HepG2 (cell line): ENCODE measurements around the gene PIBF1. TPM values are rescaled to one million over a fixed set of nuclear protein-coding genes. Genes with fewer than 3 reads are reported as not detected.

Source experiments
- AKAP8 ChIP-seq: sonication (generic); formaldehyde crosslinking; IDR thresholded peaks from 2 replicates; pipeline ENCODE4 v1.5.1; 2020; ENCODE audit warnings: mild to moderate bottlenecking, missing genetic modification reagents
- CAMTA2 ChIP-seq: sonication (generic); formaldehyde crosslinking; IDR thresholded peaks from 2 replicates; pipeline ENCODE4 v1.4.0; 2020; ENCODE audit warnings: mild to moderate bottlenecking, missing genetic modification reagents, borderline replicate concordance
- HMG20A ChIP-seq: IDR thresholded peaks from 2 replicates; pipeline ENCODE4 v1.6.1; 2016; ENCODE audit warnings: borderline replicate concordance
- HNF4A ChIP-seq: sonication (generic); formaldehyde crosslinking; IDR thresholded peaks from 2 replicates; pipeline ENCODE4 v1.4.0; 2020; ENCODE audit warnings: missing genetic modification reagents
- KDM1A ChIP-seq: IDR thresholded peaks from 2 replicates; pipeline ENCODE4 v1.6.1; 2016; ENCODE audit warnings: missing compliant biosample characterization
- KDM5B ChIP-seq: sonication (generic); formaldehyde crosslinking; IDR thresholded peaks from 2 replicates; pipeline ENCODE4 v1.4.0; 2020; ENCODE audit warnings: missing genetic modification reagents, mild to moderate bottlenecking, borderline replicate concordance
- MBNL3 ChIP-seq: fragments of 250-450 bp; sonication (Bioruptor Pico); conservative IDR thresholded peaks from 2 replicates; pipeline ENCODE4 v1.8.0; 2022; ENCODE audit warnings: mild to moderate bottlenecking, inconsistent platforms
- NBN ChIP-seq: fragments of 450-650 bp; conservative IDR thresholded peaks from 2 replicates; pipeline ENCODE4 v1.6.1; 2017
- PCBP1 ChIP-seq: fragments of 200-400 bp; formaldehyde crosslinking; IDR thresholded peaks from 2 replicates; pipeline ENCODE4 v1.6.1; 2017; ENCODE audit warnings: mild to moderate bottlenecking, low read depth, low read length, borderline replicate concordance
- PLRG1 ChIP-seq: fragments of 450-650 bp; conservative IDR thresholded peaks from 2 replicates; pipeline ENCODE4 v1.6.1; 2016
- PRPF4 ChIP-seq: fragments of 200-400 bp; formaldehyde crosslinking; IDR thresholded peaks from 2 replicates; pipeline ENCODE4 v1.6.1; 2016; ENCODE audit warnings: low read length, low read depth; ENCODE audit not compliant: poor library complexity, severe bottlenecking
- RARG ChIP-seq: sonication (generic); formaldehyde crosslinking; IDR thresholded peaks from 2 replicates; pipeline ENCODE4 v1.4.0; 2020; ENCODE audit warnings: low read depth, mild to moderate bottlenecking, missing genetic modification reagents
- SIN3B ChIP-seq: fragments of 150-350 bp; IDR thresholded peaks from 2 replicates; pipeline ENCODE4 v1.6.1; 2014; ENCODE audit warnings: low read length
- SKI ChIP-seq: fragments of 450-650 bp; IDR thresholded peaks from one replicate; pipeline ENCODE4 v1.6.1; 2018; ENCODE audit warnings: mild to moderate bottlenecking; ENCODE audit not compliant: partially characterized antibody
- STAG1 ChIP-seq: sonication (generic); formaldehyde crosslinking; IDR thresholded peaks from 2 replicates; pipeline ENCODE4 v1.4.0; 2020; ENCODE audit warnings: missing genetic modification reagents
- ZNF253 ChIP-seq: sonication (generic); formaldehyde crosslinking; IDR thresholded peaks from 2 replicates; pipeline ENCODE4 v1.8.0; 2022; ENCODE audit warnings: mild to moderate bottlenecking, missing genetic modification reagents, borderline replicate concordance
- ZNF343 ChIP-seq: sonication (generic); formaldehyde crosslinking; IDR thresholded peaks from 2 replicates; pipeline ENCODE4 v1.4.0; 2020; ENCODE audit warnings: mild to moderate bottlenecking, missing genetic modification reagents
- ZNF431 ChIP-seq: sonication (generic); formaldehyde crosslinking; IDR thresholded peaks from 2 replicates; pipeline ENCODE4 v1.9.0; 2022; ENCODE audit warnings: missing genetic modification reagents, low read depth, mild to moderate bottlenecking, borderline replicate concordance
- ZNF577 ChIP-seq: sonication (generic); formaldehyde crosslinking; IDR thresholded peaks from 2 replicates; pipeline ENCODE4 v1.4.0; 2020; ENCODE audit warnings: mild to moderate bottlenecking, low read depth, missing genetic modification reagents, borderline replicate concordance
- polyA plus RNA-seq, 8 experiments: library from polyadenylated mRNA; depleted of rRNA in 3 of 8; stranded (reverse) in 7 of 8; unstranded in 1 of 8; fragments of >200 nt; fragmentation: Illumina TruSeq in 4 of 8; extraction: Trizol in 4 of 8; gene quantifications; 2 replicates each; pipeline versions ENCODE4 v1.2.1 to v1.2.3, GENCODE V29; 2011 to 2016; ENCODE audit warnings: low read depth in 4 of 8, missing spikeins in 1 of 8, mixed read lengths in 1 of 8; ENCODE audit not compliant: insufficient read depth in 1 of 8
- total RNA-seq, 5 experiments: library from RNA; depleted of rRNA; stranded (reverse); fragments of >200 nt; fragmentation: Illumina TruSeq; extraction: Trizol; gene quantifications; 2 replicates each; pipeline ENCODE4 v1.2.3, GENCODE V29; 2016; ENCODE audit warnings: low read depth in 1 of 5
- TF ChIP-seq, protein P1 (sequence below): sonication (generic); formaldehyde crosslinking; IDR thresholded peaks from 2 replicates; pipeline ENCODE4 v1.4.0; 2020; ENCODE audit warnings: low read depth, mild to moderate bottlenecking, missing genetic modification reagents
- TF ChIP-seq, protein P2 (sequence below), 2 experiments: fragments of 450-650 bp in 1 of 2; sonication (generic) in 1 of 2; formaldehyde crosslinking in 1 of 2; IDR thresholded peaks; 2 replicates each; pipeline versions ENCODE4 v1.6.1 to v1.8.0; 2016 to 2022; ENCODE audit warnings: antibody characterized with exemption in 1 of 2, mild to moderate bottlenecking in 1 of 2, missing genetic modification reagents in 1 of 2

Gene PIBF1
- total and polyA plus RNA-seq, 2 of the 13 experiments (the other 11 are each of a cell fraction or from before 2014, with no cell fraction given) = 4.2 to 15.8 TPM

DNA sequence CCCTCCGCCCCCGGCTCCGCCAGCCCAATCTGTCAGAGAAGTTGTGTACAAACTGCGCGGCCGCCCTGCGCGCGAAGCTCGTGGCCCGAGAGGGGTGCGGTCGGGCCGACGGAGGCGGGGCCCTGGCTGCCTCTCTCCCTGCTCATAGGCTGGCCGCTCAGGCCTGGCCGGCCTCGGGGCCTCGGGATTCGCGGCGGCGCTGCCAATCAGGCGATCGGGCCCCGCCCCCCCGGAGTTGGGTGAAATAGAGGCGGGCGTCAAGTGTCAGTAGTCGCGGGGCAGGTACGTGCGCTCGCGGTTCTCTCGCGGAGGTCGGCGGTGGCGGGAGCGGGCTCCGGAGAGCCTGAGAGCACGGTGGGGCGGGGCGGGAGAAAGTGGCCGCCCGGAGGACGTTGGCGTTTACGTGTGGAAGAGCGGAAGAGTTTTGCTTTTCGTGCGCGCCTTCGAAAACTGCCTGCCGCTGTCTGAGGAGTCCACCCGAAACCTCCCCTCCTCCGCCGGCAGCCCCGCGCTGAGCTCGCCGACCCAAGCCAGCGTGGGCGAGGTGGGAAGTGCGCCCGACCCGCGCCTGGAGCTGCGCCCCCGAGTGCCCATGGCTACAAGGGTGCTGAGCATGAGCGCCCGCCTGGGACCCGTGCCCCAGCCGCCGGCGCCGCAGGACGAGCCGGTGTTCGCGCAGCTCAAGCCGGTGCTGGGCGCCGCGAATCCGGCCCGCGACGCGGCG is 277.0 kb downstream of the PIBF1 start, which contains the start of gene KLF5 (continued):
- TF ChIP-seq, protein P1, sequence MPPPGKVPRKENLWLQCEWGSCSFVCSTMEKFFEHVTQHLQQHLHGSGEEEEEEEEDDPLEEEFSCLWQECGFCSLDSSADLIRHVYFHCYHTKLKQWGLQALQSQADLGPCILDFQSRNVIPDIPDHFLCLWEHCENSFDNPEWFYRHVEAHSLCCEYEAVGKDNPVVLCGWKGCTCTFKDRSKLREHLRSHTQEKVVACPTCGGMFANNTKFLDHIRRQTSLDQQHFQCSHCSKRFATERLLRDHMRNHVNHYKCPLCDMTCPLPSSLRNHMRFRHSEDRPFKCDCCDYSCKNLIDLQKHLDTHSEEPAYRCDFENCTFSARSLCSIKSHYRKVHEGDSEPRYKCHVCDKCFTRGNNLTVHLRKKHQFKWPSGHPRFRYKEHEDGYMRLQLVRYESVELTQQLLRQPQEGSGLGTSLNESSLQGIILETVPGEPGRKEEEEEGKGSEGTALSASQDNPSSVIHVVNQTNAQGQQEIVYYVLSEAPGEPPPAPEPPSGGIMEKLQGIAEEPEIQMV (CRISPR knock-in tag) = no peak; the same call in 1 of the 2 replicates
- TF ChIP-seq HMG20A (no peak), MBNL3 (CRISPR knock-in tag) (no peak), PCBP1 (no peak), KDM1A (CRISPR knock-in tag) (no peak), PRPF4 (no peak), ZNF253 (CRISPR knock-in tag) (no peak), ZNF431 (0 out of 2 replicates have a peak, but pooled peaks have one; percentile 22), CAMTA2 (no peak), RARG (CRISPR knock-in tag) (no peak), STAG1 (peak; percentile 4), ZNF577 (no peak), HNF4A (CRISPR knock-in tag) (no peak), KDM5B (CRISPR knock-in tag) (peak; percentile 78; the same call in 1 of the 2 replicates), ZNF343 (CRISPR knock-in tag) (no peak), SIN3B (no peak), SKI (no peak), PLRG1 (no peak), NBN (no peak), AKAP8 (no peak; the same call in 1 of the 2 replicates)
- TF ChIP-seq, protein P2, sequence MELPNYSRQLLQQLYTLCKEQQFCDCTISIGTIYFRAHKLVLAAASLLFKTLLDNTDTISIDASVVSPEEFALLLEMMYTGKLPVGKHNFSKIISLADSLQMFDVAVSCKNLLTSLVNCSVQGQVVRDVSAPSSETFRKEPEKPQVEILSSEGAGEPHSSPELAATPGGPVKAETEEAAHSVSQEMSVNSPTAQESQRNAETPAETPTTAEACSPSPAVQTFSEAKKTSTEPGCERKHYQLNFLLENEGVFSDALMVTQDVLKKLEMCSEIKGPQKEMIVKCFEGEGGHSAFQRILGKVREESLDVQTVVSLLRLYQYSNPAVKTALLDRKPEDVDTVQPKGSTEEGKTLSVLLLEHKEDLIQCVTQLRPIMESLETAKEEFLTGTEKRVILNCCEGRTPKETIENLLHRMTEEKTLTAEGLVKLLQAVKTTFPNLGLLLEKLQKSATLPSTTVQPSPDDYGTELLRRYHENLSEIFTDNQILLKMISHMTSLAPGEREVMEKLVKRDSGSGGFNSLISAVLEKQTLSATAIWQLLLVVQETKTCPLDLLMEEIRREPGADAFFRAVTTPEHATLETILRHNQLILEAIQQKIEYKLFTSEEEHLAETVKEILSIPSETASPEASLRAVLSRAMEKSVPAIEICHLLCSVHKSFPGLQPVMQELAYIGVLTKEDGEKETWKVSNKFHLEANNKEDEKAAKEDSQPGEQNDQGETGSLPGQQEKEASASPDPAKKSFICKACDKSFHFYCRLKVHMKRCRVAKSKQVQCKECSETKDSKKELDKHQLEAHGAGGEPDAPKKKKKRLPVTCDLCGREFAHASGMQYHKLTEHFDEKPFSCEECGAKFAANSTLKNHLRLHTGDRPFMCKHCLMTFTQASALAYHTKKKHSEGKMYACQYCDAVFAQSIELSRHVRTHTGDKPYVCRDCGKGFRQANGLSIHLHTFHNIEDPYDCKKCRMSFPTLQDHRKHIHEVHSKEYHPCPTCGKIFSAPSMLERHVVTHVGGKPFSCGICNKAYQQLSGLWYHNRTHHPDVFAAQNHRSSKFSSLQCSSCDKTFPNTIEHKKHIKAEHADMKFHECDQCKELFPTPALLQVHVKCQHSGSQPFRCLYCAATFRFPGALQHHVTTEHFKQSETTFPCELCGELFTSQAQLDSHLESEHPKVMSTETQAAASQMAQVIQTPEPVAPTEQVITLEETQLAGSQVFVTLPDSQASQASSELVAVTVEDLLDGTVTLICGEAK (IDR thresholded peaks at IDR 0.05) = no peak
- TF ChIP-seq, protein P2 (CRISPR knock-in tag; IDR thresholded peaks at IDR 0.05) = no peak
